ENCODE results near the gene CD244.

- TF ChIP-seq, protein P1, sequence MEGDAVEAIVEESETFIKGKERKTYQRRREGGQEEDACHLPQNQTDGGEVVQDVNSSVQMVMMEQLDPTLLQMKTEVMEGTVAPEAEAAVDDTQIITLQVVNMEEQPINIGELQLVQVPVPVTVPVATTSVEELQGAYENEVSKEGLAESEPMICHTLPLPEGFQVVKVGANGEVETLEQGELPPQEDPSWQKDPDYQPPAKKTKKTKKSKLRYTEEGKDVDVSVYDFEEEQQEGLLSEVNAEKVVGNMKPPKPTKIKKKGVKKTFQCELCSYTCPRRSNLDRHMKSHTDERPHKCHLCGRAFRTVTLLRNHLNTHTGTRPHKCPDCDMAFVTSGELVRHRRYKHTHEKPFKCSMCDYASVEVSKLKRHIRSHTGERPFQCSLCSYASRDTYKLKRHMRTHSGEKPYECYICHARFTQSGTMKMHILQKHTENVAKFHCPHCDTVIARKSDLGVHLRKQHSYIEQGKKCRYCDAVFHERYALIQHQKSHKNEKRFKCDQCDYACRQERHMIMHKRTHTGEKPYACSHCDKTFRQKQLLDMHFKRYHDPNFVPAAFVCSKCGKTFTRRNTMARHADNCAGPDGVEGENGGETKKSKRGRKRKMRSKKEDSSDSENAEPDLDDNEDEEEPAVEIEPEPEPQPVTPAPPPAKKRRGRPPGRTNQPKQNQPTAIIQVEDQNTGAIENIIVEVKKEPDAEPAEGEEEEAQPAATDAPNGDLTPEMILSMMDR (IDR thresholded peaks at IDR 0.05), result no peak
- no peak for TF ChIP-seq ZFX (IDR thresholded peaks at IDR 0.05; ENCODE audit: borderline replicate concordance)
Measured at GRCh38 chr1:160907976-160908375, 45.3 kb upstream of the CD244 start.

Data from 22Rv1 (cell line).